ENCODE measurements around the gene CCND2.
A peak's percentile ranks its signal among the peaks of the same experiment; 100 is the strongest.

The CCND2 gene

GRCh38 chr12:4257442-4257841, 16.1 kb upstream of the CCND2 start:
- no peak for DNase-seq

DNA sequence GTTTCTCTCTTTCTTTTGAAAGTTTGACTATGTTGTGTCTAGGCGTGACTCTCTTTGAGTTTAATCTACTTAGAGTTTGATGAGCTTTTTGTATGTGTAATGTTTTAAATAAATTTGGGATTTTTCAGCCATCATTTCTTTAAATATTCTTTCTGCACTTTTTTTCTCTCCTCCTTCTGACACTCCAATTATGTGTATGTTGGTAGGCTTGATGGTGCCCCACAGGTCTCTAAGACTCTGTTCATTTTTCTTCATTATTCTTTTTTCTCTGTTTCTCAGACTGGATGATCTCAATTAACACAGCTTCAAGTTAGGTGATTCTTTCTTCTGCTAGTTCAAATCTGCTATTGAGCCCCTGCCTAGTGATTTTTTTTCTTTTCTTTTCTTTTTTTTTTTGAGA, 14.5 kb upstream of the CCND2 start:
- no peak for DNase-seq

DNA sequence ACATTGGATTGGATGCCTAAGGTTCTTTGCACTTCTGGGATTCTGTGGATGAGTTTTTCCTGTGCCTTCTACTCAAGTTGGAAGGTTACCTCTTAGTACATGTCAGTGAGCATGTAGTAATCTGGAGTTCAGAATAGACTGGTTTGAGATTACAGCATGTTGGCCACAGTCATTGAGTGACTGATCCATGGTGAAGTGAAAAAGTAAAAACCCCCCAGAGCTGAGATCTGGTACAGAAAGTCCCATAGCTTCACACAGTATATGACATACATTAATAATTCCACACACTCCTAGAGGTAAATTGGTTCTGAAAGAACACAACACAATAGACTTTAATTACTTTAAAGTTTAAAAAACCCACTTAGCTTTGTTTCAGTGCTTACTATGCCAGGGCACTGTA, 11.9 kb upstream of the CCND2 start:
- no peak for DNase-seq

DNA sequence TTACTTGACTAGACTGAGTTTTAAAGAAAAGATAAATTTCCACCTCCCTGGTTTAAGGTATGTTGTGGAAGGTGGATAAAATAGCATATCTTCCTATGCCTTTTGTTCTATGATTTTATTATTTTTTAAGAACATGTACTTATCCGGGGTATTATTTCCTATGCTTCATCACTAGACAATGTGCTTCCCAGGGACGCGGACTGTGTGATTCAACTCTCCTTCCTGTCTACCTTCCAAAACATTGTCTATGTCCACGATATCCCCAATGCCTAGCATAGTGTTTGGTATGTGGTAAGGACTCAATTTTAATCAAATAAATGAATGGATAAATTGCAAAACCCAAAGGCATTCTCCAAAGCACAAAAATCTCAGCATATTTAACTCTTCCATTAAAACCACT, 8.3 kb upstream of the CCND2 start:
- DNase-seq = no peak

DNA sequence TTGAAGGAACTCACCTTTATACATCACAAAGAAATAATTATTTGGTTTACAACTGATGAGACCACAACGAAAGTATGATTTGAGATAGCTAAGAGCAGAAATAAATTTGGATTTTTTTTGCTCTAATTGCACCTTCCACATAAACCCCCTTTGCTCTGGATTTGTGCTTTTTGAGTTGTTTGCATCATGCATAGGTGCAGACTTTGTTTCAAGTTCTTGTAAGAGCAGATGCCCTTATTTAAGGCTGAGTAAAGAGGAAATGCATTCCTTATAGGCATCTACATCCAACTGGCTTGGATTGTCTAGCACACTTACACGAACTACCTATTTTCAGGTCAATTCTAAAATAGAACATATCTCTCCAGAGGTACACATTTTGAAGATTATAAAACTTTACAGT, 6.6 kb upstream of the CCND2 start:
- no peak for DNase-seq

GRCh38 chr12:4267704-4268328, 5.7 kb upstream of the CCND2 start:
- DNase-seq = no peak

DNA sequence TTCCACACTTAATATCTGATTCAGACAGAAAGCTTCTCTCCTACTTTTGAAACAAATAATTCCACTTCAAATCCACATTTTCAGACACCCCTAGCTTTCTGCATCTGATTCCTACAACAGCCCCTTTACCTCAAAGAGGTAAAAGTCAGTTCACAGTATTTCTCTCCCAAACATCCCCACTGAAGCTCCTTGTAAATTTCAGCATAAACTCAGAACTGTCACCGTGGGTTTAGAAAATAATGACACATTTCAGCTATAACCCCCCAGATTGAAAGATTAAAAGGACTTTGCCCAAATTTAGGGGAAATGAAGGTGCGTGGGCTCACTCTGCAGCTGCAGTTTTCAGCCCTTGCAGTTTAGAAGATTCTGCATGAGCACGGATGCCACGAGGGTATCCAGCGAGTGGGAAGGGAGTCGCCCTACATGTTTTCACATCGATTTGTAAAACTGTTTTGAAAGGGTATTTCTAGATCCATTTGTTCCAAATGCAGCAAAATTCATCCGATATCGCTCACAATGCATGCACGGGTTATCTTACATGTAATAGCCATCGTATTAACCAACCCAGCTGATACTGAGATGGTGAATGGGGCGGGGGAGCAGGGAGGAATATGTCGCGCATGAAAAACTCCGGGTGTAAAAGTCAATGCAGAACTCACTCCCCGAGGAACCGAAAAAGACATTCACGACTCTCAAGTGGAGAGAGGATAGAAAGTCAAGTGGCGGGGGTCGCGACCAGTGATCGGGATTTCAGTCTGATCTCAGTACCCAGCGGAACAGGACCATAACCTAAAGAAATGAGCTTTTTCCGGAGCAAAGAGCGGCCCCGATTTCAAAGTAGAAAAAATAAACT, 5.0 kb upstream of the CCND2 start:
- DNase-seq = no peak

GRCh38 chr12:4269279-4269991, 4.1 kb upstream of the CCND2 start:
- DNase-seq = peak; percentile 45

GRCh38 chr12:4270016-4270830, 3.3 kb upstream of the CCND2 start:
- DNase-seq = no peak

GRCh38 chr12:4270831-4271716, 2.5 kb upstream of the CCND2 start:
- peak; percentile 63 for DNase-seq

DNA sequence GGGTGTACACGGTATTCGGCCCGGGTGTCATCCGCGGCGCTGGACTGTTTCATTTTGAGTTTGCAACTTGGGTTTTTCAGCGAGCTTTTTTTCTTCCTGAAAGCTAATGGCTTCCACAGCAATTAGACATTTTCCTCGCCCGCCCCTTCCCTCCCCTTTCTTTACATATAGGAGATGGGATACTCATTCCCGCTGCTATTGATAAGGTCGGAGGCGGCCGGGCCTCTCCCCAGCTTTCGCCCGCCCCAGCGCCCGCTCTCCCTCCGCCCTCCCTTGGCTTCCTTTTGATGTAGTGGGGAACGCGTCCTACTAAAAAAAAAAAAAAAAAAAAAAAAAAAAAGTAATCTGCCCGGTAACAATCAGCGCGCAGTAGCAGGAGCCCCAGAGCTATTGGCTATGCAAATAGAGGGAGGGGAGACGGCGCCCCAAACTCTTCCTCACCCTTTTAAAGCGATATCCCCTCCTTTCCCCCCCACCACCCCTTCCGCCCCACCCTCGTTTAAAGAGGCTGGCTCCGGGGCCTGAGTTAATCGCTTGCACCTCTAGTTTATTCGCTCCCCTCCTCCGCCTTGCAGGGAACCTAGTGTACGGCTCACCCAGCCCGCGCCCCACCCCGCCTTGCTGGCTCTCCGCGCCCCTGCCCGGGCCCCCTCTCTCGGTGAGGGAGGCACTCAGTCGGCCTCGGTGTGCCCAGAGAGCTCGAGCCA, 1.7 kb upstream of the CCND2 start:
- DNase-seq = peak; percentile 95

- peak; percentile 91 for DNase-seq
Measured at GRCh38 chr12:4272424-4273272, 914 bp upstream of the CCND2 start.

GRCh38 chr12:4273273-4273651, 300 bp upstream of the CCND2 start:
- DNase-seq = no peak

DNA sequence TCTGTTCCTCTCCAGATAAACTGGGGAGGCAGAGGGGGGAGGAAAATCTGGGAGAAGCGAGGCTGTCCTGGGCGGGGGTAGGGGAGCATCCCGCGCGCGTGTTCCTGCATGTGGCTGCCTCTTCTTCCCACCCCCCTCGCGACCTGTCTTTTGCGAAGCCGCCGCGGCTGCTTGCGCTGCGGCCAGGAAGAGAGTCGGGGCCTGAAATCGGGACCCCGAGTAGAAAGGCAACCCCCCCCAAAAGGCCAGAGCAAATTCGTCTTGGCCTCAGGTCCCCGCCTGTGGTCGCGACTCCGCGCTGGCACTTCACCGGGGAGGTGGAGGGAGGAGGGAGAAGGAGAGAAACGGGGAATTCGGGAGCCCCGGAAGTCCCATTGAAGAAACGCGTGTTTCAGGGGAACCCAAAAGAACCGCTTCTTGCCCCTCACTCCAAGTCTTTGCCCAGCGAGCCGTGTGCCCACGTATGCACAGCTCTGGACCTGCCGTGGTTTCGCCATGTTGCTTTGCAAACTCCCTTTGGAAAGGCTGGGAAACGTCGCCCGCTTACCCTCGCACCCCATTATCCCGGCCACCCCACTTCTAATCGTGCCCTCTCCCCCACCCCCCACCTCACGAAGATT, 944 bp downstream of the CCND2 start:
- no peak for DNase-seq

GRCh38 chr12:4275016-4275869, 1.7 kb downstream of the CCND2 start:
- DNase-seq = no peak

DNA sequence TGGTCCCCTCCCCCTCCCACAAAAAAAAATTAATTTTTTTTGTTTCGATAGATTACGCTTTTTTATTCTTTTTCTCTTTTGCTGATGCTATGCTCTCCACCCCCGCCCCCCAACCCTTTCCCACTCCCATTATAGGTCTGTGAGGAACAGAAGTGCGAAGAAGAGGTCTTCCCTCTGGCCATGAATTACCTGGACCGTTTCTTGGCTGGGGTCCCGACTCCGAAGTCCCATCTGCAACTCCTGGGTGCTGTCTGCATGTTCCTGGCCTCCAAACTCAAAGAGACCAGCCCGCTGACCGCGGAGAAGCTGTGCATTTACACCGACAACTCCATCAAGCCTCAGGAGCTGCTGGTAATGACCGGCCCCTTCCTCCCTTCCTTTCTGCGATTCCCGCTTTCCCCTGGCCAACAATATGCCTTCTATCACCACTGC, 2.3 kb downstream of the CCND2 start:
- no peak for DNase-seq

DNA sequence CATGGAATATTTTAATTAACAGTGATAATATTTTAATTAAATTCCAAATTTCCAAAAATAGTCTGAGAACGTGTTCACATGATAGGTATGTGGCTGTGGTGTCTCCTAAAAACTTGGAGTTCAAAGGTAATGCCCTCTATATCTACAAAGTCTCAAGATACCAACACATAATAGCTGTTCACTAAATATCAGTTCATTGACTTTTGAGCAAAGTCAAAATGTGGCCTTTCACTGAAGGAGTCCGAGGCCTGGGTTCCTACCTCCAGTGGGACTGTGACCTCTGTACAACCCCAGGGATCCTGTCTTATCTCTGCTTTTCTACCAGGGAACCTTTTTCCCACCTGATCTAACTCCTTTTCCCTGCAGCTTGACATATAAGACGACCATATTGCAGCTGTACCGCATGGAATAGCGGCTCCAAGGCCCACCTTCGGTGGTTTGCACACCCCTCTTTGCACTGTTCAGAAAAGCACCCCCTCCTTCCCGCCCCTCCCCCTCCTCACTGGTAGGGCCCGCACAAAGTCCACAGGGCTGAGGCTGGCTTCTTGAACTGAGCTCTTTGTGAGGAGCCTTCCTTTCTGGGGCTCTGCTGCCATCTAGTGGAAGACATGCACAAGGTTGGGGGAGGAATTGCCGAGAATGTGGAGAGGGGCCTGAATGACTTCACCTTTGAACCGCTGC, 3.1 kb downstream of the CCND2 start:
- DNase-seq = peak; percentile 56

GRCh38 chr12:4277205-4277543, 3.6 kb downstream of the CCND2 start:
- no peak for DNase-seq

Measured in GF-D8 (cell line).